Left renal pelvis (tissue), 4 donors: ENCODE measurements around the gene DUSP5. TPM values are rescaled to one million over a fixed set of nuclear protein-coding genes. Genes with fewer than 3 reads are reported as not detected.

ENCODE experiments used
- DNase-seq, 4 donors: peaks; one replicate each; pipeline ENCODE4 v3.0.0-alpha.2; 2013; ENCODE audit warnings: low read depth in 4 of 4, low spot score in 3 of 4
- polyA plus RNA-seq, 4 donors: library from polyadenylated mRNA; unstranded; fragments of 120-200 nt; gene quantifications; one replicate each; pipeline ENCODE4 v1.2.1, GENCODE V29; 2013; ENCODE audit not compliant: insufficient read length in 4 of 4

The DUSP5 gene
- polyA plus RNA-seq, 4 donors: 8.1 to 12.4 (median 10.7) TPM

GRCh38 chr10:110479710-110480109 is 18.0 kb upstream of the DUSP5 start:
- DNase-seq: no peak

DNA sequence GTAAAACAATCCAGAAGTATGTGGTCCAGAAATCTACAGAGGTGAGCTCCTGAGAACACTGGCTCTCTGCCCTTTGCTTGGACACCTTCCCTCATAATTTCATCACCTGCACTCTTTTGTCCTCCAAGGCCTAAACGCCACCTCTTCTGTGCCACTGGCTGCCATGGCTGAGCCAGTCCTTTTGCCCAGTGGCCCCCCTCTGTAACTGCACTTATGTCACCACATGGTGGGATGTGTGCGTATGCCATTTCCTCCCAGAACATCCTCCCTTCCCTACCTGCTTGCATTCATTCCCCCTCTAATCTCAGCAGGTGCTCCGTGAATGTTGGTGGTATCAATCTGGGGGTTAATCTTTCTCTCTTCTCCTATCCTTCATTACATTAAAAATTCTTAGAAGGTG is 17.3 kb upstream of the DUSP5 start:
- DNase-seq: no peak

GRCh38 chr10:110481919-110482318 is 15.8 kb upstream of the DUSP5 start:
- no peak for DNase-seq

GRCh38 chr10:110483633-110484032 is 14.1 kb upstream of the DUSP5 start:
- DNase-seq: no peak

DNA sequence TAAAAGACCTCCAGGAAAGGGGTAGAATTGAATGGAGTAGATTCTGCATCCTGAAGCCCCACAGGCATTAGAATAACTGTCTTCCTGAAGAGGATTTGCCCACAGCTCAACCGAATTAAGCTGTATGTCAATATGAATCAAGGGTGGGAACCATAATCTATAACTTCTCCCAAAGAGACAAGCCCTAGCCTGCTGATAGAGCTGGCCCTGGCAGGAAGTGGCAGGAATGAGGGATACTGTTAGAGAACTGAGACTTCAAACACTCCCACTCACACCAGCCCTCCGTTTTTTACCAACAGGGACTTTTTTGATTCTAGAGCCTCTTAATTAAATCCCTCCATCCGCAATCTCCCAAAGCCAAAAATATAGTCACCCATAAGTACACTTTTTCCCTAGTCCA is 12.2 kb upstream of the DUSP5 start:
- no peak for DNase-seq

GRCh38 chr10:110486680-110487410 is 10.9 kb upstream of the DUSP5 start:
- DNase-seq: no peak

DNA sequence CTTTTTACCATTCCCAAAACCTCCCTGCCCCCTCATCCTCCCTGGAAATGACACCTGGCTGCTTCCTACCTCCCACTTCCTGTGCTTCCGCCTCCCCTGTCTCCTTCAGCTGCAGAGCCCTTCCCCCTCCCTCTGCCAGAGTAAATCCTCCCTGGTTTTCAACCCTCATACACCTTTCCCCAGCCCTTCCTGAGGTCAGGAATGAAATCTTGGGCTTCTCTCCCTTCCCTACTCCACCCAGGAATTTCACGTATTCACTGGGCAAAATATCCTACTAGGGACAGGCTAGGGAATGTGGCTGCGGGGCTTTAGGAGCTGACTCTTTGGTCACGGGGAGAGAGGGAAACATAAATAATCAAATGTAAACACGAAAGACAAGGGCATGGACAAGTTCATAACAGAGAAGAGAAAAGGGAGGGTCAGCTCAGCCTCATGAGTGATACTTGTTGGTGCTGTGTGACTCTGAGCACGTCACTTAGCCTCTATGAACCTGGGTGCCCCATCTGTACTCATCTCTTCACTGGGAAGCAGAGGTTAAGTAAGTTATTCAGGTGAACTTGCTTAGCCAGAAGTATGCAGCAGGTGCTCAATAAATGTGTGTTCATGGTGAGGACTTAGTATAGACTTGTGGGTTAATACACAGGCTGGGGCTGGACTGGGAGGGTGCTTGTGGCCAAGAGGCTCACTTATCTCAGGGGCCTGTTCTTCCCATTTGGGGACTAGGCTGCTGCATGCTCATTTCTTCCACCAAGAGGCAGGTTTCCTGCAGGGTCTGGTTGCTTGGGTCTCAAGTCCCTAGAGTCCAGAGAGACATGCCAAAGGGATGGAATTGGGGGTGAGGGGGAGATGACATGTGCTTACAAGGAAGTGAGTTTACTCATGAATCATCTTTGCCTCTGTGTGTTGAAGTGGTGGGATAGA is 10.0 kb upstream of the DUSP5 start:
- DNase-seq: no peak

- DNase-seq: no peak
These were observed 9.4 kb upstream of the DUSP5 start for GRCh38 chr10:110488332-110488681.

DNA sequence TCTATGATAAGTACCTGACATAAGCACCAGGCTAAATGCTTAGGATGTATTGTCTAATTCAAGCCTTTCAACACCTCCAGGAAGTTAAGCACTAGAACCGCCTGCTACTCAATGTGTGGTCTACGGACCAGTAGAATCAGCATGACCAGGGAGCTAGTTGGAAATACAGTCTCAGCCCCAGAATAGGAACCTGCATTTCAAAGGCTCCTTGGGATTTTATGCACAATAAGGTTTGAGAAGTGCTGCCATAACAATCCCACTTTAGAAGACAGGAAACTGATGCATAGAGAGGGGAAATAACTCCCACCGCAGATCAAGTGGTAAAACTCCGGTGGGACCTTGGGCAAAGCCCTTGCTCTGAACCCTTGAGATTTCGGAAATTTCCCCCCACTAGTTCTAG is 8.8 kb upstream of the DUSP5 start:
- DNase-seq: no peak

DNA sequence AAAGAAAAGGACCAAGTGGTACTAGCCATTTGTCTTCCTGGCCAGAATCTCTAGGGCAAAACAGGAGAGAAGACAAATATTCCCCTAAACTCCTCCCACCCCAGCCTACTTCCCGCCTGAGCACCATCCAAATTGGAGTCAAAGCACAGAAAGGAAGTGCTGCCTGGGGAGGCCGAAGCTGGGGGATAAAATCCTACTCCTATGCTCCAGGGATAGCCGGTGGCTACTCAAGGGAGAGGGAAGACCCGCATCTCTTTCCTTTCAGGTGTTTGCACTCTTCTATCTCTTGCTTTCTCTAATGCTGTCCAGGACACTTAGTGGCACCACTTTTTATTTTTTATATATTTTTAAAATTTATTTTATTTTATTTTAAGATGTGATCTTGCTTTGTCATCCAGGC is 7.1 kb upstream of the DUSP5 start:
- DNase-seq: no peak

DNA sequence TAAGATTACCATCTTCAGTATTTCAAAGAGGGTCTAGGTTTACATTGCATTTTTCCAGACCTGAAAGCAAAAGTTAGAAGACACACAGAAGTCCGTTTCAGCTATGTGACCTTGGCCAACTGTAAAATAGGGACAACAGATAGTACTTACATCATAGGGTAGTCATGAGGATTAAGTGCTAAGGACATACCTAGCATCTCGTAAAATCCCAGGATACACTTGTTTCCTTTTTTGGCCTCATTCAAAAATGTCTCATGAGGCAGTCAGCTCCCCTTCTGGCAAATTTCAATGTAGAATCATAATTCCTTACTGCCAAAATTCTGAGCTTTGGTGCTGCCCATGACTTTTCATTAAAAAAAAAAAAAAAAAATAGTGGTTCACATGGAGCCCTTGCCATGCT is 6.4 kb upstream of the DUSP5 start:
- no peak for DNase-seq

GRCh38 chr10:110492069-110492822 is 5.5 kb upstream of the DUSP5 start:
- DNase-seq: no peak

DNA sequence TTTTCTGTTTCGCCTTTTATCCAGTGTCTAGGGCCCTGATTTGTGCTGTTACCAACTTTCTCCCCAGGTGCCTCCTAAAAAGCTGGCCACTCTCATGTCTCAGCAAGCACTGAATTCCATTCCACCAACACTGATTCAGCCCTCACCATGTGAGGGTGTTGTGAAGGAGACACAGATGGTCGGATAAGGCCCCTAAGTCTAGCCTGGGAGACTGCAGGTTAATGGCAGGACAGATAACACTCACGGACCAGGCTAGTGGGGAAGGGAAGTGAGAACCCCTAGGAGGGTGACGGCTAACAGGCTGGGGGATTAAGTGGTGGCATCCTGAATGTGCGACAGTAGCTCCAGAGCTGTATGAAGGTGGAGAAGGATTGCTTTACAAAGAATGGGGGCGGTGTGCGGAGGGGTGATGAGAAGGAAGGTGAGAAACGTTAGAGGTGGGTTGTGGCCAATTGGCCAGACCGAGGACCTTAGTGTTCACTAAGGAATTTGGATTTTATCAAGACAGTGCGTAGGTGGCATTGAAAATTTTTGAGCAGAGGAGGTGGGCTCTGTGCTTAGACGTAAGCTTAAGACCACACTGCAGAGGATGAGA is 3.8 kb upstream of the DUSP5 start:
- DNase-seq: no peak

- DNase-seq: no peak
These were observed 3.2 kb upstream of the DUSP5 start for GRCh38 chr10:110494532-110494931.

- no peak for DNase-seq
These were observed 1.8 kb upstream of the DUSP5 start for GRCh38 chr10:110495731-110496552.

- DNase-seq: no peak
These were observed 912 bp upstream of the DUSP5 start for GRCh38 chr10:110496553-110497437.

DNA sequence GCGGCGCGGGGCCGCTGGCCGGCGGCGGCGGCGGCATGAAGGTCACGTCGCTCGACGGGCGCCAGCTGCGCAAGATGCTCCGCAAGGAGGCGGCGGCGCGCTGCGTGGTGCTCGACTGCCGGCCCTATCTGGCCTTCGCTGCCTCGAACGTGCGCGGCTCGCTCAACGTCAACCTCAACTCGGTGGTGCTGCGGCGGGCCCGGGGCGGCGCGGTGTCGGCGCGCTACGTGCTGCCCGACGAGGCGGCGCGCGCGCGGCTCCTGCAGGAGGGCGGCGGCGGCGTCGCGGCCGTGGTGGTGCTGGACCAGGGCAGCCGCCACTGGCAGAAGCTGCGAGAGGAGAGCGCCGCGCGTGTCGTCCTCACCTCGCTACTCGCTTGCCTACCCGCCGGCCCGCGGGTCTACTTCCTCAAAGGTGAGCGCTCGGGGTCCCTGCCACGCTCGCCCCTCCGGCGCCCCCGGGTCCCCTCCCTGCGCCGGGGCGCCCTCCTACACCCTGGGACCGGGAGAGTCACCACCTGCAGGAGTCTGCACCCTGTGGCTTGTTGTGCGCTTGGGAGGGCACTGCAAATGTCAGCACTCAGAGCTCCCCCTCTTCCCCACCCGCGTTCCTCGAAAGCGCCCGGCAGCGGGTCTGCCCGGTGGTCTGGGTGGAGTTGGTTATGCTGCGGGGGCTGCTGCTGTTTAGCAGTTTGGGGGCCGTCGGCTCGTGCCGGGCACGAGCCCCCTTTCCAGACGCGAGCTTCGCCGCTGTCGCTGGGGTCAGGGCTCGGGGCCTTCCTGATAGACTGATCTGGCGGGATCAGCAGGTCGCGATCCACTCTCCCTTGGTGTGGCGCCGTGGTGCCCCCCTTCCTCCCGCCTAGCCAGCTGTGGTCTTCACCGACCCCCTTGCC is 627 bp downstream of the DUSP5 start:
- no peak for DNase-seq
